ENCODE measurements around the gene LAP3.

DNA sequence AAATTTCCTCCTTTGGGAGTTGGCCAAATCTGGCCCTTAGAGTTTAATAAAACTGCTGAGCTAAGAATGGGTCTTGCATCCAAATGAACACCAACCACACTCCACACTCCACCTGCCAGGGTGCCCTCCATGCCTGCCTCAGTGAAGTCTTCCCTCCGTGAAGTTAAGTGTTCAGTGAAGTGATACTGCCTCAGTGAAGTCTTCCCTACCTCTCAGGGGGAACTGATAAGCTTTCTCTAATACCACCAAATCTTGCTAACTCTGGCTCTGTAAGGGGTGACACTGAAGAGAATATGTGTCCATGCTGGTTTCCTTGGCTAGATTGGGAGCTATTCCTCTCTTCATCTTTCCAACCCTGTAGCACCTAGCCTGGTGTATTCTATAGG lies 65.4 kb downstream of the LAP3 start:
- TF ChIP-seq SUZ12 (IDR thresholded peaks at IDR 0.05) (no peak), BHLHE40 (IDR thresholded peaks at IDR 0.05; ENCODE audit: borderline replicate concordance) (no peak), HDGF (IDR thresholded peaks at IDR 0.05; ENCODE audit: borderline replicate concordance) (no peak), FOXK2 (IDR thresholded peaks at IDR 0.05) (no peak), SP1 (IDR thresholded peaks at IDR 0.05) (no peak), ZNF384 (IDR thresholded peaks at IDR 0.05) (no peak), LEF1 (IDR thresholded peaks at IDR 0.05; ENCODE audit: borderline replicate concordance) (no peak), ELF4 (IDR thresholded peaks at IDR 0.05) (no peak), FOXA1 (IDR thresholded peaks at IDR 0.05) (no peak), FOXM1 (IDR thresholded peaks at IDR 0.05; ENCODE audit: borderline replicate concordance) (no peak), TARDBP (IDR thresholded peaks at IDR 0.05) (no peak), ARNT (IDR thresholded peaks at IDR 0.05) (no peak), NFRKB (IDR thresholded peaks at IDR 0.05) (no peak)
- TF ChIP-seq, protein P1, sequence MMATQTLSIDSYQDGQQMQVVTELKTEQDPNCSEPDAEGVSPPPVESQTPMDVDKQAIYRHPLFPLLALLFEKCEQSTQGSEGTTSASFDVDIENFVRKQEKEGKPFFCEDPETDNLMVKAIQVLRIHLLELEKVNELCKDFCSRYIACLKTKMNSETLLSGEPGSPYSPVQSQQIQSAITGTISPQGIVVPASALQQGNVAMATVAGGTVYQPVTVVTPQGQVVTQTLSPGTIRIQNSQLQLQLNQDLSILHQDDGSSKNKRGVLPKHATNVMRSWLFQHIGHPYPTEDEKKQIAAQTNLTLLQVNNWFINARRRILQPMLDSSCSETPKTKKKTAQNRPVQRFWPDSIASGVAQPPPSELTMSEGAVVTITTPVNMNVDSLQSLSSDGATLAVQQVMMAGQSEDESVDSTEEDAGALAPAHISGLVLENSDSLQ (IDR thresholded peaks at IDR 0.05): no peak
